Stimulated activated CD4-positive, alpha-beta T cell treated with anti-CD3 and anti-CD28 coated beads, Interleukin-1b, Interleukin-23, amount 100 ng/mL, for 1 hour (primary cell): ENCODE data around the gene LSM12.
"Not testable (repeated sequence)": the region's sequence is repeated elsewhere in the genome, so short reads cannot be mapped to it uniquely, and the experiment has no call there.

Experiments used
- DNase-seq, 2 donors: peaks; one replicate each; pipeline ENCODE4 v3.0.0-alpha.2; 2020; ENCODE audit warnings: low read depth in 2 of 2

LSM12 gene

DNA sequence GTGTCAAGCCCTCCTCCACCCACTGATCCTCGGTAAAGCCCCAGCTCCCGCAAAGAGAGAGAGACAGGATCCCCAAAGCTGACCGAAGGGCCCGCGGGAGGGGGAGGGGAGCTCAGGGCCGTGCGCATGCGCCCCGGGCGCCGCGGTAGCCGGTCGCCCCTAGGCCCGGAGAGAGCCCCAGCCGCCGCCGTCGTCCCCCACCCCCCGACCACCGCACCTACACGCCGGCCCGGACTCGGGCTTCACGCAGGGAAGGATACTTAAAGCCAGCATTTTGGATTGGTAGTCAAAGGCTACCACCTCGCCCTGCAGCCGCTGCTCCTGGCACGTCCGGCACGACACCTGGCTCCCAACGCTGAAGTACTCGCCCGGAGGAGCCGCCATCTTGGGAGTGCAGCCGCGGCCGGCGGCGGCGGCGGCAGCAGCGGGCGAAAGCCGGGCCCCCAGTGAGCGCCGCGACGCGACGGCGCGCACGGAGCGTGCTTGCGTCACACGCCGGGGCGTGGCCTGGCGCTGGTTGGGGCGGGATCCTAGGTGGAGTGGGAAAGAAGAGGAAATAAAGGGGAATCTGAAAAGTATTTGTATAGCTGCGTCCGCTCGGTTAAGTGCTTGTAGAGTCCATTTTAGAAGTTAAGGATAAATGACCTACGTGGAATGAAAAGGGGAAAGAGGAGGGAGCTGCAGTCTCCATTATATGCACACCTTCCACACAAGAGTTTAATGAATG, at the start of gene LSM12:
LSM12 (minus strand) TSS at position 468 of the 727 bp plus-strand sequence; CDS start at position 384, 84 bp downstream.
- peak; percentile 55 to 87 for DNase-seq

DNA sequence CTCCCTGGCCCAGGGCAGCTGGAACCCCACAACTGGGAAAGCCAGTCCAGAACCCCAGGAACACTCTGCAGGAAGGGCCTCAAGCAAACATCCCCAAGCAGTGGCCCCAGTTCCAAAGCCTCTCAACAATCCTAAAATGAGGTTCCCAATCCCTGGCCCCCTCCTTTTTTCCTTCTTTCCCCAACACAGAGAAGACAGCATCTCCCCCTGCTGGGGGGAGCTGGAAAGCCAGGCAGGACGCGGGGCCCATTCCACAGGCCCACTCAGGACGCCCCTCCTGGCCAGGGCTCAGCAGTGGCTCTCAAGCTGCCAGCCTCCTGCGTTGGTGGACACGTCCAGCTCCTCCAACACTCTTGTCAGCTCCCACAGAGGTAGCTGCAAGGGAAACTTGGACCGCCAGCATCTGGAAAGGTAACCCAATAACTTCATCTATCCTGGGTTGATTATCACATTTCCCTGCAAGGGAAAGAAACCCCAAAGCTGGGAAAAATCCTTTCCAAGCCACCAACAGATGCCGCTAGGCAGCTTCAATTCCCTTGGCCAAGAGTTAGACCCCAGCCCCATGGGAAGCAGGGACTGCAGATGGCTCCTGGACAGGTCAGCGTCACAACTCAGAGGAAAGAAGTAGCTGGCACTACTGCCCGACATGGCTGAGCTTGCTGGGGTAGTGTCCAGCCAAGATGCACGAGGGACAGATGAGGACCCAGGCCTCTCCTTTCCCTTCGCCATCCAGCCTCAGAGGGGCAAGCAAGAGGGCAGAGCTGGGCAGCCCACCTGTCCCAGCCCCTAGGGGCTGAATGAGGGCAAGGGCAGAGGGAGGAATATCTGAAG, 49.3 kb upstream of the LSM12 start:
- no peak for DNase-seq

DNA sequence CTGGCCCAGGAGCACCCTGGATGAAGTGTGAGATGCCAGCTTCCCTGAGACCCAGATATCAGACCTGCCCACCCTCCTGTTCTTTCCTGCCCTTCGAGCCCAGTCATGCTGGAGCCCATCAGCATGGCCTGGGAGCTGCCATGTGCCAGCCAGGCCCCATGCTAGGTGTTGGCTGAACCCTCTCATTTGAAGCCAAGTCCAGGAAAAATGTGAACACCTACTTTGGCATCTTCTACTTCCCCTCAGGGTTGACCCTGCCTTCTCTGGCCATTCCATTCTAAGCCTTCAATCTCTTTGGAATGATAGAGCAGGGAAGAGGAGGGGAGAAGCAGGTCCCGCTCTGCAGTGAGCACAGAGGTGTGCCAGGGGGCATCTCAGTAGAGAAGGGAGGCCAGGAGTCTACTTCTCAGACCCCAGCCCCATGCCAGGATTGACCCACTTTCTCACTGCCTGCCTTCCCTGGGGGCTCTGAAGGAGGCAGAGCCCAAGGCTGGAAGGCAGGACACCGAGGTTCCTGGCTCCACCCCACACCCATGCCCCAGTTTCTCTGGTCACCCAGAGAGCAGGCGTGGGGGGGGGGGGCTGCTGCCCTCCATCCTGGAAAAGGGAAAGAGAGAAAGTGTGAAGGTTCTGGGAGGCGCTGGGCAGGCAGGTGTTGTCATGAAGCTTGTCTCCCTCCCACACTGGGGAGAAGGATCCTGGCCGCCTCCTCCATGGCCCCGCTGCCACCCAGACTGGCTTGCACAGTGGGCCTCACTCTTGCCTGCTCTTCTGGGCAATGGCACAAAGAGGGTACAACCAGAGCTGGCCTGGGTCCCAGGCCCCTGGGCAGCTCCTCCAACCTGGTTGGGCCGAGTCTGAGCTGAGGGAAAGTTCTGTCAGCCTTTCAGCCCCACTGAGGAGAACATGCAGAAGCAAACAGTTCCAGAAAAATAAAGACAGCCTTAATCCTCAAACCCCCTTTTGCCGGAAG, 47.7 kb upstream of the LSM12 start:
- DNase-seq: no peak

DNA sequence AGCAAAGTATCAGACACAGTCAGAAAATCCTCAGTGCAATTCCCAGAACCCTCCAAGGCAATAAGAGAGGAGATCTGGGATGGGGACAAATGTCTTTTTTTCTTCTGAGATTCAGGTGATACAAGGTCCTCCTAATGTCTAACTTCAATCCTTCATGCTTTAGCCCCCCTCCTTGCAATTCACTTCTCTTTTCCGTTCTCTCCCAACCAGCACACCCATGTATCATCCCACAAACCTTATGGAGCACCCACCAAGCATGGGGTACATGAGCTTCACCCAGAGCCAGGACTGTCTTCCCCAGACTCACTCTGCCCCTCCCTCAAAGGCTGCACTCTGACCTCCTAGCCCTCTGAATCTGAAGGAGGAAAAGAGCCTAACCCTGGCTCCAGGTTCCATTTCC, 46.9 kb upstream of the LSM12 start:
- no peak for DNase-seq

DNA sequence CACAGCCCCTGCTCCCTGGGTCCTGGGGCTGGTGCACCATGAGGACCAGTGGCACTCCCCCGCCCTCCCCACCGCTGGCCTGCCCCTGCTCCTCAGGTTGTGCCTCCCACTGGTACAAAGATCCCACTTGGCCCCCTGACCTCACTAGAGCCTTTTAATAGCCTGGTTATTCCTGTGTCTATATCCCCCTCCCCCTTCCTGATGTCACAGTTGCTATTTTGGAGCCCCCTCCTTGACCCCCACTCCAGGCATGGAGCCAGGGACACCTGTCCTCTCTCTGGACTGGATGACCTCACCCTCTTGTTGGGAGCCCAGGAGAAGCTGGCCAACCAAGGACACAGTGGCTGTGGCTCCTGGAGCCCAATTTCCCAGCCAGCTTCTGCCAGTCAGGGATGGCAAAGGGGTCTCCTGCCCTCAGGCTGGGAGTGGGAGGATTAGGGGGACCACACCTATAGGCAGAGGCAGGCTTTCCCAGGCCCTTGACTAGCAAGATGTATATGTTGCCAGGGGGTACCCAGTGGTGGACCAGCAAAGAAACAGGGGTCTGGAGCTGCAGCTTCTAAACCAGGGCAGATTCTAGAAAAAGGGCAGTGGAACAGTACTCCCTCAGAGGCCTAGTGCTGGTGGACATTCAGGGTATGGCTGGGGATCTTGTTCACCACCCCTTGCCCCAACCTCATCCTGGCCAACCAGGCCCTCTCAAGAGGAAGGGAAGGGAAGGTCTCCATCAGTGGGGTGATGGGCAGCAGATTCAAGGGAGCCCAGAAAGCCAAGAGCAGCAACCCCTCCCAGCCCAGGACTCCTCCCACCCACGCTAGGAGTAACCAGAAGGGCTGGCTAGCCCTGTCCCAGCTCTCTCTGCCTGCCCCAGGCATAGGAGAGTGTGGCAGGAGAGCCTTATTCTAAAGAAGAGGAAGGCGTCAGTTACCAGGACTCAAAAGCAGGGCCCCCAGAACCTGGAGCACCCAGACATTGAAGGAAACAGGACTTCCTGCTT, 46.1 kb upstream of the LSM12 start:
- no peak for DNase-seq

DNA sequence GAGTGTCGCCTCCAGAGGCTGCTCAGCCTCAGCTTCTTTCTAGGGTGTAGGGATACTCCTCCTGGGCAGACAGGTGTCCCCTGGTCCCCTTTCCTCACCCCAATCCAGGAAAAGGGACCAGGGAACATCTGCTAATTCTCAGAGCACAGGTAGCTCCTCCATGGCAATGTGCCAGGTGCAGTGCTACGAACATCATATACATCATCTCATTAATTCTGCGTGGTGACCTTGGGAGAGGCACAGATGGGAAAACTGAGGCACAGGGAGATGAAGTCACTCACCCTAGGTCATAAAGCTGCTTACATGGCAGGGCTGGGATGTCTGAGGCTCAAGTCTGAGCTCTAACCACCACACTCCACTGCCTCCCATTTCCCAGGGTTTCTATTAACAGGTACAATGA, 45.3 kb upstream of the LSM12 start:
- DNase-seq: no peak

DNA sequence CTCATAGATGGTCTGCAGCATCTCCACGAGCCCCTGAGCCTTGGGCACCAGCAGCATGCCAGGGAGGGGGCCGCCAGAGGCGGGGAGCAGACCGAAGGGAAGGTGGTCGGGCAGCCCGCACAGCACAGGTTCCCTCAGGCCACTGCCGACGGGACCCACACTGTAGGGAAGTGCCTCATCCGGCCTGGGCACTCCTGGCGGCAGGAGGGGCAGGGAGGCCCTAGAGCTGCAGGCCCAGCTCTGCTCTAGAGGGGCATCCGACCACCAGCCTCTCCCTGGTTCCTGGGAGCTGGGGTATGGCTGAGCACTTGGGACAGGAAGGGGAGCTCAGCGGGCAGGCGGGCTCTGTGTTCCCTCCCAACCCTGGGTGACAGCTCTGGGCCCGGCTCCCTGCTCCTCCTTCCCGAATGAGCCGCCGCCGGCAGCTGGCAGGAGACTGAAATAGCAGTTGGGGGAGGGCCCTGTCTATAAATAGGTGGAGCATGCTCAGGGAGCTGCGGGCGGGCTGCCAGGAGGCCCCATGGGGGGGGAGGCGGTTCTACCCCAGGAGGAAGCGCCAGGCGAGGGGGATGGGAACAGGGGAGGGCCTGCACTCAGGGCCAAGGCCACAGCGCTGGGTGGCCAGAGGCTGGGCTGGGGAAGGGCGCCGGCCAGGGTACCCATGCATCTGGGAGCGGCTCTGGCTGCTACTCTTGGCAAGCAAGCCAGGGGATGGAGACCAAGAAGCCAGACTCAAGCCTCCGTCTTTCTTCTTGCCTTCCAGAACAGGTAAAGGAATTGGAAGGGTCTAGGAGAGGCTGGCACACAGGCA, 44.6 kb upstream of the LSM12 start:
- peak; percentile 3 to 31 for DNase-seq

DNA sequence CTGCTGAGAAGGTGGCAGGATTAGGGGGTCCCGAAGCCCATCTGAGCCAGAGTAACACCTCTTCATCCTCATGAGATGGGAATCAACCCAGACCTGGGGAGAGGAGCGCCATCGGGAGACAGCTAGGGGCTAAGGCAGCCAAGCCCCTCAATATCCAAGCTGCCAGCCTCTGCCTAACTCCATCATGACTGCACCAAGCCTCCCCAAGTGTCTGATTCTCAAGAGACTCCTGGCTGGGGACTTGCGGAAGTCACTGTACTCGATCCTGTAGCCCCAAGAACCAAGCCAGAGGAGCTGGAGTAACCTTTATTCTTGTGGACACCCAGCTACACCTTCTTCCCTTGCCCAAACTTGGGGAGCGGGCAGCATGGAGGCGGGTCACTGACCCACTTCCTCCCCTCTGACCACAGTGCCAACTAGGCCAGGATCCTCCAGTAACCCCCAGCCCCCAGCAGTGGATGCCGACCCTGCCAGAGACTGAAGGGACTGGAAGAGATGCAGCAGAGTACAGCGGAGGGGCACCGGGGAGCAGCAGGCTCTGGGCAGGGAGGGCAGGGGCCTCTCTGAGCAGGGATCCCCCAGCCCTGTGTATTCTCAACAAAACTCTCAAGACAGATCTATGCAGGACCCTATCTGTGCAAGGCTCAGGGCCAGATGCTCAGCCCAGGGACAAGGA, 43.7 kb upstream of the LSM12 start:
- no peak for DNase-seq

DNA sequence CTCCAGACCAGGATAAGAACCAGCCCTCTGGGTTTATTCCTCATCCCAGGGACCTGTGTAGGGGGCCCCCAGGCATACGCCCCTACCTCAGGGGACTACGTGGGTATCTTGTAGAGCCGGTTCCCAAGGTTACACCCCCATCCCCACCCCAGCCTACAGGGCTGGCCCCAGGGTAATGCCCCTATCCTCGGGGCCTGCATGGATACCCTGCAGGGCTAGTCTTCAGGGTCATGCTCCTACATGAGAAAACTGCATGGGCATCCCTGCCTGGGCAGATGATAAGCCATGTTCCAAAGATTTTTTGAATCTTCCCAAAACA, 42.8 kb upstream of the LSM12 start:
- no peak for DNase-seq

DNA sequence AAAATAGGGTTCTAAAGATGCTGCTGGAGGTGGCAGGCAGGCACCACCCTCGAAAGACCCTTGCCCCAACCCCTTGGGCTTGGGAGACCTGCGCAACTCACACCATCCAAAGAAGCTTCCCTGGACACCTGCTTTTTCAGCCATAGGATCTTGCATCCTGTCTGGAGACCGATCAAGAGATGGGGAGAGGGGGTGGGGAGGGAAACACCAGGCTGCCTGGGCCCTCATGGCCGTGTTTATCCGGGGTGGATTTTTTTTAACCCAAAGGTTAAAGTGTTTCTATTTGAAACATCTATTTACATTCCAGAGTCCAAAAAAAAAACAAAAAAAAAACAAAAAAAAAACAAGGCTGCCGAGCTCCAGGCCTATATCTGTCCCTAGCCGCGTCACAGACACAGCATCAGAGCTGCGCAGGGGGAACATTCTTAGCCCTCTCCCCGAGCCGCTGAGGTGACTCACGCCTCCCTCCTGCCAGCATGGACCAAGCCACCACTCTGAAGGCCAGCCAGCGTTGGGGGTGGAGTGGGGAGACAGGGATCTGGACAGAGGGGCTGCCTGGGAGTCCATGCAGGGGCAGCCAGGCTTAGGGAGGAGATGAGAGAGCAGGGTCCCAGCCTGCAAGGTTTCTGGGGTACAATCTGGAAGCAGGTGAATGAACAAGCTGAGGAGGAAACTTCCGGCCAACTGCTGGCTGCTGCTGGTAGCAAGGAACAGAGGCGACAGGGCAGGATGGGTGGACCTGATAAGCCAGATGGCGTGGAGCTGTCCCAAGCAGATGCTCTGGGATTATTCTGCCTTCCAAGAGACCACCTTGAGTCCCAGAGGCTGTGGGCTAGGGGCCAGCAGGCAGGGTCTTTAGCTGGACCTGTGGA, 42.2 kb upstream of the LSM12 start:
- DNase-seq: no peak

DNA sequence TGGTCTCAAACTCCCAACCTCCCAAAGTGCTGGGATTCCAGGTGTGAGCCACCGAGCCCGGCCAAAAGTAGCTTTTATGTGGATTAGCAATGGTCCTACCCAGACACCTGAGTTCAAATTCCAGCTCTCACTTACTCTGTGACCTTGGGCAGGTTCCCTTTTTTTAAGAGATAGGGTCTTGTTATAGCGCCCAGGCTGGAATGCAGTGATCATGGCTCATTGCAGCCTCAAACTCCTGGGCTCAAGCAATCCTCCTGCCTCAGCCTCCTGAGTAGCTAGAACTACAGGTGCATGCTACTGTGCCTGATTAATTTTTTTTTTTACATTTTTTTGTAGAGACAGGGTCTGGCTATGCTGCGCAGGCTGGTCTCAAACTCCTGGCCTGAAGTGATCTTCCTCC, 40.3 kb upstream of the LSM12 start:
- no peak for DNase-seq

DNA sequence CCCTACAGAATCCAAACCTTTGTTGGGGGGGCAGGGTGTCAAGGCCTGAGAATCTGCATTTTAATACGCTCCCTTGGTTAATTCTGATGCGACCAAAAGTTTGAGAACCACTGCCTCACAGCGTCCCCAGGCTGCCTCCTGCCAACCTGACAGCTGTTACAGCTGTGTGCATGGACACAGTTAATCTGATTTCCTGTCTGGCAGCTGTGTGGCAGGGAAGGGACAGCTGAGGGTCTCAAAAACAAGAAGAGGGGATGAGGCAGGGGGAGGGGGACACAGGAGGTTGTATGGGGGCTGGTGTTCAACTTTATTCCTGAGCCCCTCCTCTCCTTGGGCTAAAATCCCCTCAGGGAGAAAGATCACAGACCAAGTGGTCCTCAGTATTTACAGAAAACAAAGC, 39.5 kb upstream of the LSM12 start:
- no peak for DNase-seq

DNA sequence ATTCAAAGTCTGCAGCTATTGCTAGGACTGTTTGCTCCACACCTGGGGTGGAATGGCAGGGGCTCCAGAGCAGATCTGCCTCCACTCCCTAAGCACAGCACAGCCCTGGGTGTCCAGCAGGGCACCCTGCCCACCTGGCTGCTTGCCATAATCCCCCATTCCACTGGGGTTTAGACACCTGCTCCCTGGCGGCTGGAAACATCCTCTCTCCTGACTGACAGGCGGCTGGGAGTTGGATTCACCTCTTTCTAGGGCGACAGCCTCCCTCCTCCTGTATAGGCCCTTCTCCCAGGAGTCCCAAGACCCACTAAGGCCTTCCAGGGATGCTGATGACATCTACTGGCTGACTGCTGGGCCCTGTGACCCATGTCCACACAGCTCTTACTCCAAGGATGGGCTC, 39.0 kb upstream of the LSM12 start:
- DNase-seq: no peak

DNA sequence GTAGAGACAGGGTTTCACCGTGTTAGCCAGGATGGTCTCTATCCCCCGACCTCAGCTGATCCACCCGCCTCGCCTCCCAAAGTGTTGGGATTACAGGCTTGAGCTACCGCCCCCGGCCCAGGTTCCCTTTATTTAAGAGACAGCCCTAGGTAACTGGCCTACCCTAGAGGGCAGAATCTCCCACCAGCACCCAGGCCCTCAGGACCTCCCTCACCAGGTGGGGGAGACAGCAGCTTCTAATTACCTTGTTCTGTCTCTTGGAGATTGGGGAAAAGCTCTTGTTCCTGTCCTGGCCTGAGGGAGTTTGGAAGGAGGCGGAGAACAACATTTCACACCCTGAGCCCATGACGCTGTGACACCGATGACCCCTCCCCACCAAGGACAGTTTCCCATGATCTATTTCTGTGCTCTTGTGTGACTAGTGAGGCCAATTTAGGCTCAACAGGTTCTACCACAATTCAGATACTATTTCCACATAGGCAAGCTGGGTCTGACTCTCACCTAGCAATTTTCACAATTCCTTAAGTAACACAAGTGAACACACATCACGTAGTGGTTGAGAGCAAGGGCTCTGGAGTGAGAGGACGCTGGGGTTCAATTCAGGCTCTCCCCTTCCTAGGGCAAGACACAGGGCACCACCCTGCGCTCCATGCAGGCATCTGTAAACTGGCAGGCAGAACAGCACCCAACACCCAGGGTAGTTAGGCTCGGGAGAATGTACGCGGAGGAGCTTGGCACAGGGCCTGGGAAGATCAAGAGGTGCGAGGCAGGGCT, 36.6 kb upstream of the LSM12 start:
- no peak for DNase-seq

DNA sequence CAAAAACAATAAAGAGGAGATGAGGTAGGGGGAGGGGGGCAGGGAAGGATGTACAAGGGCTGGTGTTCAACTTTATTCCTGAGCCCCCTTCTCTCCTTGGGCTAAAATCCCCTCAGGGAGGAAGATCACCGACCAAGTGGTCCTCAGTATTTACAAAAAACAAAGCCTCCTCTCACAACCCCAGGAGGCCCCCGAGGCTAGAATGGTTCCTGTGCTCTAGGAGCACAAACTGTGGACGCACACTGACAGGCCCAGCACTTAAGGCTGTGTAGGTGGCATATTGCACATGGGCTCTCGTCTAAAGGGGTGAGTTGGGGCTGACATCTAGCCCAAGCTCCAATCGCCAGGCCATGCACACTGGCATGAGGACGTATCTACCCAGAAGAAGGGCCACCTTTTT, 35.4 kb upstream of the LSM12 start:
- DNase-seq: not testable (repeated sequence)

DNA sequence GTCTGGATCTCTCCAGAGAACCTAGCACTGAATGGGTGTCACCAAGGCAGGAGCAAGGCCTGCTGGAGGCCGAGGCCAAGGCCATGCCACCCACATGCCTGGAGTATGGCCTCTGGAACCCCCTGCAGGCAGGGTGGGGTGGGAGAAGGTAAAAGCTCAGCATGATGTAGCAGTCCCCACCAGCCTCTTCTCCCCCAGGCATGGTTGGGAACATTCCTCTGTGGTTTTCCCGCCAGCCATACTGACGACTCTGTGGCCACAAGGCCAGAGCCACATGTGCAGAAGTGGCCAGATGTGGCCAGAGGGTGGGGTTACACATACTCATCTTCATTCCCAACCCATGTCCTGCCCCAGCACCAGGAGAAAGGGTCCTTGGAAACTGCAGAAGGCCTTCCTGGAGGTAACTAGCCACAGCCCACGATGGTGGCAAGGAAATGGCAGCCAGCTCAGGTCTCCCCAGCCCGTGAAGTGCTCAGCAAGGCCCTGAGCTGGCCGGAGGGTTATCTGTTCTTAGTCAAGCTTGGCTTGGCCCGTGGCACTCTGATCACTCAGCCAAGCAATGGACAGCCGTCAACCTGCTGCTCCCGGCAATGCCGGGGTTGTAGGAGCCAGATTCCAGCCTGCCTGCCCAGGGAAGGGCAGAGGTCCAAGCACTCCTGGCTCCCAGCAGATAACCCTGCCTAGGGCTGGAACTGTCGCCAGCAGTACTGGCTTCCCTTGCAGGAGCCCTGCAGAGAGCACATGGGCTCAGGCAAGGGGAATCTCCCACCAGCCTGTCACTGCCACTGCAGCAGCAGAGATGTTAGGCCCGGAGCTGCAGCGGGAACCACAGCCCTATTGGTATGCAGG, 30.9 kb upstream of the LSM12 start:
- no peak for DNase-seq
